Stimulated activated CD8-positive, alpha-beta memory T cell treated with anti-CD3 and anti-CD28 coated beads, Interleukin-15, amount 100 ng/mL, for 4 hours (primary cell): ENCODE measurements around the gene VTI1A.

ENCODE experiments used
- DNase-seq, 2 donors: peaks; one replicate each; pipeline ENCODE4 v3.0.0-alpha.2; 2020; ENCODE audit warnings: low read depth in 2 of 2

The VTI1A gene

DNA sequence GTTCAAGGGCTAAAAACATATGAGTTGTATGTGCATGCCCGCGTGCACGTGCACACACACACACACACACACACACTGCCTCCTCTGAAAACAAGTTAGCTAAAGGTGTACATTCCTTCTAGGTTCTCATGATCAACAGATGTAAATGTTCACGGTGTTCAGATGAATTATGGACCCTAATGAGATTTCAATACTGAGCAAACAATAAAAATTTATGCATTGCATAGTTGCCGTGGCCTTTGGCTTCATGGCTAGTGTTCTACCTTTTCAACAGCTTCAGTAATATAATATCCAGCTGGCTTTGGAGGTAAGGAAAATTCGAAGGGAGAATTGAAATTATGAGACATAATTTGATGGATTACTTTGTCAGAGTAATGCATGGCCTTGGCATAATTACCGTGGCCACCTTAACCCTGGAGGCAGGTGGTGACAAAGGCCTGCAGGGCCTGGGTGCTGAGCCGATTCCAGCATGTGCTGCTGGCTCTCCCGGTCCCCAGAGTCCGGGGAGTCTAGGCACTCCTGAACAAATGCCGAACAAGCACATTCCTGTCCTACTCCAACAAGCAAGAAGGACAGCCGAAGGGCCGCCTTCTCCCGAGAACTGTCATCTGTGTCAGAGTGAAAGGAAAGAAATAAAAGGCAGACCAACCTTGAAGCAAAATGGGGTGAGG, 336.5 kb downstream of the VTI1A start:
- DNase-seq: no peak

DNA sequence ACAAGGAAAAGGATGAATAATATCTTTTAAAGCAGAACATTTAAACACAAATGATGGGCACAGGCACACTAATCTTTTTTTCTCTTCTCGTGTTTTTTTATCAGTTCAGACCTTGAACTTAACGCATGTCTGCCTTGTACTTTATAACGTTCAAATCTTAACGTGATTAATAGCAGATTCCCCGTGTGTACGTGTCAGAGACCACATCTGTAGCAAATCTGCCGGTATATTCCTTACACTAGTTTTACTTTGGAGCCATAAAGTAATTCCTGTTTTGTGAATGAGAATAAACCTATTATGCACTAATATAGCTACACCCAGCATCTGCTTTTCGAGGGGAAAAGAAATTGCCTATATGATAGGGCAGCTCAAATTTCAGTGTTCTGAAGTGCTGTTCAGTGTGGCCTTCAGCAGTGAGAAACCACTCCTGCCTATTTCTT, 337.0 kb downstream of the VTI1A start:
- DNase-seq: no peak

DNA sequence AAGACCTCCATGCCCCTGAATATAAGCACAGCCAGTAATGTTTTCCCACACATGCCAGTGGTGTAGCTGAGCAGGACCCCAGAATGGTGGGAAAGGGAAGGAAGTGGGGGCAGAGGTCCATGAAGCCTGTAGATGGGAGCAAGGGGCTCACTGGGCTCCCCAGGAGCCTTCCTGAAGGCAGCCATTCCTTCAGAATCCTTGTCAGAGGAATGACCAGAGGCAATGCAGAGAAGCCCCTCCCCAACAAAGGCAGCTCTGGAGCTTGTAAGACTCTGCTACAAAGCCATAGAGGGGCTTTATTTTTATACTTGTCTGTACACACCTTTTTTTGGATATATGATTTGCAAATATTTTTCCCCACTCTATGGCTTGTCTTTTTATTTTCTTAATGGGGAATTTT, 338.1 kb downstream of the VTI1A start:
- no peak for DNase-seq

DNA sequence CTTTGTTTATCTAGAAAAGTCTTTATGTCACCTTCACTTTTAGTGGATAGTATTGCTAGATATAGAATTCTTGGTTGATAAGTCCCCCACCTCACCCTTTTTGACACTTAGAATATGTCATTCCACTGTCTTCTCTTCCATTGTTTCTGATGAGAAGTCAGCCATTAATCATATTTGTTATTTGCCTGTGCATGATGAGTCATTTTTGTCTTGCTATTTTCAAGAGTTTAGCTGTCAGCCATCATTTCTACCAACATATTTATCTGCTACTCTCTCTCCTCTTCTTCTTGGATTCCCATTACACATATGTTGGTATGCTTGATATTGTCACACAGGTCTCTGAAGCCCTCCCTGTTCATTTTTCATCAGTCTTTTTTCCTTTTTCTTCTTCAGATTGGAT, 342.2 kb downstream of the VTI1A start:
- no peak for DNase-seq

DNA sequence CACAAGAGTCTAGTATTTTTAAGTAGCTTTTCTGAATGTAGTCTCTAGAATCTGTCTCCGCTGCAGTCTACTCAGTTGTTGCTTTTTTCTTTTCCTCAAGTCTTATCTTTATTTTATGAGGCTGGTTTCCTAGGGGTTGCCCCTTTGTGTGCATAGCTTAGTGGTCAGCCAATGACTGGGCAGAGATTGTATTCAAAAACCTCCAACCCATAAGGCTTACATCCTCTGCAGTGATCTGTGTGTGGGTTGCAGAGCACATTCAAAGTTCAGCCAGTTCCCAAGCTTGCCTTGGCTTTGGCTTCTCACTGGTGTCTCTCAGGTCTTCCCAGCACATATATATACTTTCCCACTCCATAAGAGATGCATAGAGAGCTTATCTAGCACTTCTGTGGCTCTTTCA, 343.0 kb downstream of the VTI1A start:
- DNase-seq: no peak

DNA sequence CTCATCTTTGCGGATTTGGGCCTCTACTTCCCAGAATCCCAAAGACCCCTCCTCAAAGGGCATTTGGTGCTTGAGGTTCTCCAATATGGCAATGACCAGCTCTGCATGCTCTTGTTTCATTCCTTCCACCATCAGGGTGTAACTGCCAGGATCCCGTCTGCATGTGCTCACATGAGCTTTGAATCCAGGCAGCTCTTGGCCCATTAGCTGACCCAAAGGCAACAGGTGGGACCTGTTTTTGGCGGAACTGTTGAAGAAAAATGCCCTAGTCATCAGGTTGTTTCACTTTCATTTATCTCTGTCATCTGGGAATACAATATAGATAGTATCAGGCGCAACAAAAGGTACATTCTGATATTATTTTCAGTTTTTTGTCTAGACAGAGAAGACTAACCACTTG, 343.9 kb downstream of the VTI1A start:
- DNase-seq: no peak

DNA sequence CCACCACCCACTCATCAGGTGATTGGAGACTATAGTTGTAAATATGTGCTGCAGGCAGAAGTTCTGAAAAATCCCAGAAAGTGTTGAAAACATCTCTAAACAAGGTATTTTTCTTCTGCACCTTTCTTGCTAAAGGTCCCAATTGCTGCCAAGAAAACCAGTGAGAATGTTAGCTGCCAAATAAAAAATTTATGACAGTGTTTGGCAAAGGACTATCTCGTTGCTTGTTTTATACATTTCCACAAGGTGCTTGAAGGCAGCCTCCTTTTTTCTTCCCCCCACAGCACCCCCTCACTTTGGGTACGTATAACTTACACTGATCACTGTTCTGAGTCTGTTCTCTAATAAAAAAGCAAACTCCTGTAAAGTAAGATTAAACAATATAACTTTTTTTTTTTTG, 344.4 kb downstream of the VTI1A start:
- no peak for DNase-seq

DNA sequence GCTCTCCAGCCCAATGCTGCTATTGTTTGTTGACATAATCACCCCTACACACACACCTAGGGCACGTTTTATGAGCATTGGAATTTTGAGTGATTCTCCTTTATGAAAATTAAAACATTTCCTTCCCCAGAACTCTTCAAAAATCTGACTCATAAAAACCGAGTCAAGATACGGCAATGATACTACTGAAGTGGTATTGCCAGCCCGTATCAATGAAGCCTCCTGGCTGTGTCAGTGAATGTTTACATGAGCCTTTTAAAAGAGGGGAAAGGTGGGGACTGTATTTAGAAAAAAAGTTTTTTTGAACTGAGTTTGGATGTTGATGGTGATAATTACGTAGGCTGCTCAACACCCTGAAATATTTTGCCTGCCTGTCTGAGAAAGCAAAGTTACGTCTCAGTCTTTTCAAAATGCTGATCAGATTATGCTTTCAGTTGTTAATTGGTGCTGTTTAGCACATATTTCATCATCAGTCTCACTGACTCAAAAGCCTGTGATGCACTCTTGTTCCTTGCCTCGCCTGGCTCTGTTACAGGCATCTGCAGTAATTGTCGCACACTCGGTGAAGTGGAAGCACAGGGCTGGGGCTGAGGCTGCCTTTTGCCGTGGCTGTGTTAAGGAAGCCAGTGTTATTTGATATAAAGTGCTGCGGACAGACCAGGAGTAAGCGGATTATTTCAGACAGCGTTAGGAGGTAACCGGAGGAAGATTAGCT, 345.6 kb downstream of the VTI1A start:
- no peak for DNase-seq

DNA sequence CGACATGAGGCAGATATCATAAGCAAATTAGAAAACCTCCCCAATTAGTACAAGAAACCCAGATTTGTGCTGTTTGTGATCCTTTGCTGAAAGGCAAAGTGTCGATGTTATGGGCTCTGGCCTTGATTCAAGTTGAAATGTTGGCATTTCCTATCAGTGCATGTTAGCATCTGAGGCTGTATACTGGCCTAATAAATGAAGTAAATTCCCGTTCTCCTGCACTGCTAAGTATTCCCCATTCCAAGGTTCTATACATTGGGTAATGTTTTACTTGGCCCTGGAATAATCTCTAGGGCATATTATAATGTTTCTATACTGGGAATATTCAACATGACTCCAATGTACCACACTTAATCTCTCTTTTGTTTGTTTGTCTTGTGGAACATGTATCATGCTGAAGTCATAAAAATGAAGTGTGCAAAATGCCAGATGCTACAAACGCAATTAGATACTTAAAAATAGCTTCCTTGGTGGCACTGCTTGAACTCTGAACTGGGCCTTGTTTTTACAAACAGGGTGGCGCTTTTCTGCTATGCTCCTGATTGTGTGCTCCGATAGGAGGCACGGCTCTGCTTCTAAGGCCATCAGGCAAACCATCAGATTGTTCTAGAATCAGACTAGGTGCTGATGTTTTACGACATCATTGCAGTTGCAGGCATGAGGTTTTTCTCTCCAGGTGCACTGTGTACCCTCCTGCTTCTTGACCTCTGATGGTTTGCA, 346.3 kb downstream of the VTI1A start:
- no peak for DNase-seq

DNA sequence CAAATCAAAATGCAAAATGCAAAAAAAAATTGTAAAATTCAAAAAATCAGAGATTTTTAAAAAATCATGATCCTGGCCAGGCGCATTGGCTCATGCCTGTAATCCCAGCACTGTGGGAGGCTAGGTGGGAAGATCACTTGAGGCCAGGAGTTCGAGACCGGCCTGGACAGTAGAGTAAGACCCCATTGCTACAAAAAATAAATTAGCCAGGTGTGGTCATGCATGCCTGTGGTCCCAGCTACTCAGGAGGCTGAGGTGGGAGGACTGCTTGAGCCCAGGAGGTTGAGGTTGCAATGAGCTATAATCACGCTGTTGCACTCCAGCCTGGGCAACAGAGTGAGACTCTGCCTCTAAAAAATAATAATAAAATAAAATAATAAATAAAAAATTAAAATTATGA, 347.2 kb downstream of the VTI1A start:
- DNase-seq: no peak

DNA sequence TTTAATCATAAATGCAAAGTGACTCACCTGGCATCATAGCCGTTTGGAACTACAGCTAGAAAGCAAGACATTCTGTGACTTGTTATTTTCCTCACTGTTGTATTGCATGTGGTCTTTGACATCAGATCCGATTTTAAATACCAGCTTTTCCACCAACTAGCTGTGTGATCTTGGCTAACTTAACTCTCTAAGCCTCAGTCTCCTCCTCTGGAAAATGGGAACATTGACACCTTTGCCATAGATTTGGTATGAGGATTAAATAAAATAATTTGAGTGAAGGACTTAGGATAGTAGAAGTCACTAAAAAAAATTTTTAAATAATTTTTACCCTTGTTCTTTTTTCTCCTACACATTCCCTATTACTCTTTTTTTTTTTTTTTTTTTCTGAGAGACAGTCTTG, 348.1 kb downstream of the VTI1A start:
- no peak for DNase-seq

DNA sequence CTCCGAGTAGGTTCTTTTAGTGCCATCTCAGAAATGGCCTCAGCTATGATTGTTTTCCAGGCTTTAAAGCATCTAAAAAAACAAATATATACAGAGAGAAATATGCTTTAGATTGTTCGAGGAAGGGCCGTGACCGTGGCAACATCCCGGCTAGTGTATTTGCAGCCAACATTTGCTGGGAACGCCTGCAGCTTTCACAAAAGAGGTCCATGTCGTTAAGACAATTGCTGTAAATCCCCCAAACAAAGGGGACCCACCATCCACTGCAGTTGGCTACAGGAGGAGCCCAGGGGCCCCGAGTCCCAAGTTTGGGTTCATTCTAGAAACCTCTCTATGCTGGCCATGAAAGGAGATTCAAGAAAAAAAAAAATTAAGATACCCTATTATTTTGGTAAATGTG, 350.2 kb downstream of the VTI1A start:
- no peak for DNase-seq

DNA sequence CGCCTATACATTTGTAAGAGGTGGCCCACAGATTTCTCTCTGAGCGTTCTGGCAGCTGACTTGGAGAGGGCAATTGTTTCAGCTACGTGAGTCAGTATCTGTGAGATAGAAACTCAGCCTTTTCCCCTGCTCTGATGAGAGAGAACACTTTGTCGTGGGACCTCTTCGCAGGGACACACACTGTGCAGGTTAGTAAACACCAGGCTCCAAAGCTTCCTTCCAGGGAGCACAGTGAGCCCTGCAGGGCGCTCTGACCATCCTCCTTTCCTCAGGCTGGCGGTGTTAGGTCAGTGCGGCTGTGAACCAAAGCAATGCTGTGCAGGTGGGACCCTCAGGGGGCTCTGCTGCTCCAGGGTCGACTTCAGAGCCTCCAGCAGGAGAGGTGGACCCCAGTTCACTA, 350.8 kb downstream of the VTI1A start:
- no peak for DNase-seq

DNA sequence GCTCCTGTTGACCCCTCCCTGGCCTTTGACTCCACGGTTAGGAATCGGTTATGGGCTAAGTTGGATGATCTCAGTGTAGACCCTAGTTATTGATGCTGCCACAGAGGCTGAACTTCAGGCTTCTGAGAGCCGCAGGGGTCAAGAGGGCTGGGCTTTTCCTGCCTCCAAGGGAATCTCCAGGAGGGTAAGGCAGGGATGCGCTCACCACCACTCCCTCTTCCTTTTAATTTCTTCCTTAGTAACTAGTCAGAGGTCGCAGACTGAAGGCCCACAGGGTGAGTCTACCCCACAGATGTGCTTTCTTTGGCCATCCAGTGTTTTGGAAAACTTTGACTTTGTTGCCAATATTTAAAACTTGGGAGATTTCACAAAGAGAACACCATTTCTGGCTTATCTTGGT, 352.0 kb downstream of the VTI1A start:
- no peak for DNase-seq

DNA sequence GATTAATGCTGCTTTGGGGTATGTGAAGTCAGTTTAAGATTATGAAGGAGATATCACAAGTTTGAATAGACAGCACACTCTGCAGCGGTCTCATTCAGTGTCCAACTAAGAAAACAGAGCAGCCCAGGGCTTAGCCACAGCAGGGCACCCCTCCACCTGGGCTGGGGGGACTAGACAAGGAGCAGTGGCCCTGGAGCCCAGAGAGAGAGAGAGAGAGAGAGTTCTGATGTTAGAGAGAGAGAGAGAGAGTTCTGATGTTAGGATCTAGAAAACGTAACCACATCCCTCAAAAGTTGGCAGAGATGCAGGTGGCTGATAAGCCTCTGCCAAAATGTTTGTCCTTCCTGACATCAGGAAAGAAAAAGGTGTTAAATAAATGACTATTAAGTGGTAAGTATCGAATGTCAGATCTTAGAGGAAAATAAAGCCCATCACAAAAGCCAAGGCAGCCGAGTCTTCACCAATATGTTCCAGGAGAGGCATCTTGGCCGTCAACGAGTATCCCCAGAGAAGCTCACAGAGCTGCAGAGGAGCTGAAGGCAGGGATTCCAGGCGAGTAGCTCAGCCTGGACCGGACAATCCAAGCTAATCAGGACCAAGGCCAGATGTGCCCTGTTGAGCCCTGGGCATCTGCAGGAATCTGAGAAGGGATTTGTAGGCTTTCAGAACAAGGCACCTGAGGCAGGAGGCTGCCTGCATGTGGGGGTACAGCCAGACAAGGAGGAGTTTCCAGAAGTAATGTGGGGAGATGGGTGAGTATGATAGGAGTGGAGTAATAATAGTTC, 352.9 kb downstream of the VTI1A start:
- DNase-seq: no peak

DNA sequence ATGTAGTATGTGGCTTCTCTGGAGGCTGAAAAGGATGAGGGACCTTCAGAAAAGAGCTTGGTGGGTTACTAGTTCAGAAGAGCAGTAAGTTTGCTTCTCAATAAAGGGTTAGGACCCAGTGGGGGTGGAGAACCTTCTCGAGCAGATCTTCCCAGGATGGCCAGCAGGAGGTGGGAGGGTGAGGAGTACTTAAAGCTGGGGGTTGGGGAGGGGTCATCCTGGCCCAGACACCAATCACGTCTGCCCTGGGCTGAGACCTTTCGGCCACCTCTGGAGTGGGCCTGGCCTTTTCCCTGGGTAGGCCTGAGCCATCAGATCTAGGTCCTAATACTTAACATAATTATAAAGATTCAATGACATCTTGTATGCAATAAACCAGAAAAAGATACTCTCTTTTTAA, 354.0 kb downstream of the VTI1A start:
- no peak for DNase-seq

DNA sequence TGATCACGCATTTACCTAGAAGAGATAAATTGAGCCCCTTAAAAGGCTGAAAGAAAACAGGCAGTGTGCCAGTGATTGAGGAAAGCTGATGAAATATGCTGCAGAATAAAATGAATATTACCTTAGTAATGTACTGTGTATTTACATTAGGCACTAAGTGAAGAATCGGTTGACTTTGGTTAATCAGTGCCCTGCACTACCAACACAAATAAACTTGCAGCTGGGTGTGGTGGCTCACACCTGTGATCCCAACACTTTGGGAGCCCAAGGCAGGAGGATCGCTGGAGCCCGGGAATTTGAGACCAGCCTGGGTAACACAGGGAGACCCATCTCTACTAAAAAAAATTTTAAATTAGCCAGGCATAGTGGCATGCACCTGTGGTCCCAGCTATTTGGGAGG, 354.7 kb downstream of the VTI1A start:
- DNase-seq: no peak

DNA sequence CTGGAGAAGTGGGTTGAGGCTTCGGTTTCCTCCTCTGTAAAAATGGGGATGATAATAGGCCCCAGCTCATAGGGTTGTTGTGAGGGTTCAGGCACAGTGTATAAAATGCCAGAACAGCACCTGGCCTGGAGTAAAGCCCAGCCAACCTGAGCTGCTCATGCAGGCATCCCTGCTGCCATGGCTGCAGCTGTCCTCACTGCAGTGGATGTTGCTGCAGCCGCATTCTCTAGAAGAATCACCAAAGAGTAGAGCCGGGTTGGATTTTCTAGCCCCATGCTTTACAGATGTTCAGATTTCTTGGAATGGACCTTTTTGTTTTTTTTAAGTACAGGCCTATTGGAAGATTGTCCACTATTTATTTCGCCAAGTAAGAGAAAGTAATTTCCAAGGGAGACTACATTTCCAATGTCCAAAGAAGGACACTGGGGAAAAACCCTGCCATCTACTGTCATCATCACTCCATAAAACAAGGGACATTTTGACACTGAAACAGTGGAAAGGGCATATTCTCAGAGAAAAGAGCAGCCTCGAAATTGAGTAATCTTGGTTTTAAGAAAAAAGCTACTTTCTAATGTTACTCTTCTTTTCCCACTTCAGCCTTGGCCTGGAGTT, 355.5 kb downstream of the VTI1A start:
- DNase-seq: no peak

DNA sequence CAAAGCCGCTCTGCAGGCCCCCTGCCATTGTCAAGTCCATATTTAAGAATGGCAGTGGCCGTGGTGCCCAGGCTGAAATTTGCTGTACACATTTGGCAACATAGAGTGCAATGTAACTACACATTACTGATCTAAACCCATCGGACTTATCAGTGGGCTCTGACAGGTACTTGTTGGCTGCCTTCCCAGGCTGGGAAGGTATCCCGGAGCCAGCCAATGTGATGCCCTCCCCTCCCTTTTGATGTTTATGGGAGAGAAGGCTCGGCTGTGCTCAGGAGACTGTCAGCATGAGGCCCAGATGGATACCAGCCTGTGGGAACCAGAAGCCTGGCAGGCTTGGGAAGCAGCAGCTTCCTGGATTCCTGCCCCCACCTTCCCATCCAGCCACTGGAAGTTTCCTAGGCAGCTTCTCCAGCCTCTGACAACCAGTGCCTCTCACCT, 357.0 kb downstream of the VTI1A start:
- no peak for DNase-seq

DNA sequence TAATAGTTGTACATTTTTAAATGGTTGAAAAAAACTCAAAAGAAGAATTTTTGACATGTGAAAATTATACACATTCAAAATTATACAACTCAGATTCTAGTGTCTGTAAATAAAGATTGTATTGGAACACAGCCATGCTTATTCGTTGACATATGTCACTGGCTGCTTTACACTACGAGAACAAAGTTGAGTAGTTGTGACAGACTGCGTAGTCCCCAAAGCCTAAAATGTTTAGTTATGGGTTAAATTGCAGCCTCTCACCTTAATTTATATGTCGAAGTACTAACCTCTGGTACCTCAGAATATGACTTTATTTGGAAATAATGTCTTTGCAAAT, 358.2 kb downstream of the VTI1A start:
- no peak for DNase-seq

DNA sequence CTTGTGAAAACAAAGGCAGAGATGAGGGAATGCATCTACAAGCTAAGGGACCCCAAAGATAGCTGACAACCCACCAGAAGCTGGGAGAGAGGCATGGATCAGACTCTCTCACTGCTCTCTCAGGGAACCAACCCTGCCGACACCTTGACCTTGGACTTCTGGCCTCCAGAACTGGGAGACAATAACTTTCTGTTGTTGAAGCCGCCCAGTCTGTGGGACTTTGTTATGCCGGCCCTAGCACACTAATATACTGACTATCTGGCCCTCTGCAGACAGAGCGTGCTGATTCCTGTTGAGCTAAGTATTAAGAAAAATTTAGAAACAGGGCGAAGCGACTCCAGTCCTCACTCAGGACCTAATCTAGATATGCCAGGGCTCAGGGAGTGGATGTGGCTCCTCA, 358.7 kb downstream of the VTI1A start:
- no peak for DNase-seq

DNA sequence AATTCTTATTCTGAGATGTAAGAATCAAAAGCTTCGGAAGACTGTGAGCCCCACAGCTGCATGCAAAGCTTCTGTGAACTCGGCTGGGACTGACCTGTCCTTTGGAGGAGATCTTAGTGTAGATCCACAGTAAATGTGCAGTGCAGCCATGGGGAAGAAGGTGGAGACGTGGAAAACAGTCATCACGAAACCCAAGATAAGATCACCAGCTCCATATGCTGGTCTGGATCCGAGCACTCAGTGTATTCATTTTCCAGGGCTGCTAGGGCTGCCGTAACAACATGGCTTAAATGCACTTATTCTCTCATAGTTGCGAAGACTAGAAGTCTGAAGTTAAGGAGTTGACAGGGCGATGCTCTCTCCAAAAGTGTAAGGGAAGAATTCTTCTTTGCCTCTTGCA, 360.0 kb downstream of the VTI1A start:
- no peak for DNase-seq
